Skeletal muscle tissue (tissue), 4 donors: ENCODE results near the gene DTX1. TPM values are rescaled to one million over a fixed set of nuclear protein-coding genes. Genes with fewer than 3 reads are reported as not detected.

ENCODE experiments used
- H3K27ac ChIP-seq: one replicate; pipeline ENCODE4 v1.7.0; 2013; ENCODE audit warnings: mild to moderate bottlenecking, low read depth, low read length, inconsistent platforms
- H3K27me3 ChIP-seq, 3 donors: one replicate each; pipeline ENCODE4 v1.7.0; 2013; ENCODE audit warnings: low read length in 3 of 3; ENCODE audit not compliant: control insufficient read depth in 3 of 3, insufficient read depth in 3 of 3
- H3K36me3 ChIP-seq, 3 donors: one replicate each; pipeline ENCODE4 v1.7.0; 2013; ENCODE audit warnings: low read length in 3 of 3; ENCODE audit not compliant: control insufficient read depth in 3 of 3, insufficient read depth in 3 of 3
- H3K4me1 ChIP-seq, 3 donors: one replicate each; pipeline ENCODE4 v1.7.0; 2013; ENCODE audit warnings: low read length in 3 of 3, mild to moderate bottlenecking in 3 of 3; ENCODE audit not compliant: control insufficient read depth in 3 of 3, insufficient read depth in 3 of 3
- H3K4me3 ChIP-seq, 3 donors: one replicate each; pipeline ENCODE4 v1.7.0; 2013; ENCODE audit warnings: low read length in 3 of 3
- H3K9ac ChIP-seq, 3 donors: one replicate each; pipeline ENCODE4 v1.7.0; 2013; ENCODE audit warnings: low read length in 3 of 3, mild to moderate bottlenecking in 3 of 3, moderate library complexity in 2 of 3, low read depth in 1 of 3
- H3K9me3 ChIP-seq, 3 donors: one replicate each; pipeline ENCODE4 v1.7.0; 2013; ENCODE audit warnings: low read length in 3 of 3; ENCODE audit not compliant: control insufficient read depth in 3 of 3
- total RNA-seq: library from RNA; depleted of rRNA; stranded (reverse); fragments of >200 nt; gene quantifications from one replicate; pipeline ENCODE4 v1.2.3, GENCODE V29; 2014
- donor health status: Osteomylitis.

DTX1 gene
- total RNA-seq, 1 donor from 2014 or later = 3.1 TPM

DNA sequence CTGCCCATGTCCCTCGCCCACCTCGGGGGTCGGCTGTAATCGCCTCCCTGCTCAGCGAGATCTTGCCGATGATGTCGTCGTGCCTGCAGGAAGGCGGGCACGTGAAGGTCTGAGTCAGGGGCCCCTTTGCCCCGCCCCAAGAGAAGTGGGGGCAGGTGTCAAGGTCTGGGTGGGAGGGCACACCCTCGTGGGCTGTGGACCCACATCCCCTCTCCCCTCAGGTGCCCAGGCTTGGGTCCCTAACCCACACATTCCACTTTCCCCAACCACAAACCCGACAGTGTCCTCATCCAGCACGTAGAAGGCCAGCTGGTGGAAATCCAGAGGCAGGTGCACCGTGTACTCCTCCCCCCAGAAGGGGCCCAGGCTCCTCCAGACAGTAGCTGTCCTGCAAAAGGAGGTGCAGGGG is 71.3 kb downstream of the DTX1 start:
- Histone ChIP-seq H3K27me3 (peaks cover 6 to 30% (median 30%) of the 10 kb centered on the region in 3 donors), H3K9ac (no peak overlapping the region), H3K4me3 (no peak overlapping the region), H3K27ac (no peak overlapping the region), H3K4me1 (no peaks in the 10 kb centered on the region), H3K9me3 (no peaks in the 10 kb centered on the region), H3K36me3 (no peaks in the 10 kb centered on the region)

DNA sequence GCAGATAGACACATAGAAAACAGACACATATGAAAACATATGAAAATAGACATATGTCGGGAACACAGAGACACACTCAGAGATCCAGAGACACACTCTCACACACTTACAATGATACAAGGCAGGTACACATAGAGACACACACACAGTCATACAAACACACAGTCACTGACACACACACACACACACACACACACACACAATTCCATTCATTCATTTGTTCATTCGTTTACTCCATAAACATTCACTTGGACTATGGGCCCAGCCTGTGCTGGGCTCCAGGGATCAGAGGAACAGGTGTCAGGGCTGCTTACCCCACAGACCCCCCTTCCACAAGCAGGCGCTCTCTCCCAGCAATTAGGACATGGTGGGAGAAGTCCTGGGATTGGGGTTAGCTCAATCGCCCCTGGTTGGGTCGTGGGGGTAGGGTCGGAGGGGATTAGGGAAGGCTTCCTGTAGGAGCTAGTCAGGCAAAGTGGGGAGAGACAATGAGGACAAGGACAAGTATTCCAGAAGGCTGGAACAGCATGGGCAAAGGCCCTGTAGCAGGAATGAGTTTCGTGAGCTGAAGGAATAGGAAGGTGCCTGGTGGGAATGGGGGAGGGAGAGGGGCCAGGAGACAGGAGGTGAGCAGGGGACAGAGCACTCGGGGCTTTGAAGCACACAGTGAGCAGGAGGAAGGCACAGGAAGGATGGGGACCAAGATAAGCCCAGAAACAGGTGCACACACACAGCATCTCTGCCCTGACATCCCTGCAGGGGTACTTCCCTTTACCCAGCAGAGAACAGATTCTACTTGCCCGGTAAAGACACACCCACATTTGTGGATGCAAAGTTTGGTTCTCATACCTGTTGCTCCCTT is 72.5 kb downstream of the DTX1 start:
- peaks cover 8 to 43% (median 31%) of the 10 kb centered on the region in 3 donors for H3K27me3 ChIP-seq

GRCh38 chr12:113129664-113130456 is 73.3 kb downstream of the DTX1 start:
- Histone ChIP-seq H3K9me3 (no peaks in the 10 kb centered on the region), H3K27ac (no peak overlapping the region), H3K4me1 (no peaks in the 10 kb centered on the region), H3K9ac (no peak overlapping the region), H3K27me3 (peaks cover 14 to 46% (median 31%) of the 10 kb centered on the region in 3 donors), H3K4me3 (no peak overlapping the region), H3K36me3 (no peaks in the 10 kb centered on the region)

More for the DNA sequence above, 72.5 kb downstream of the DTX1 start:
- no peaks in the 10 kb centered on the region for H3K4me1 ChIP-seq
- no peaks in the 10 kb centered on the region for H3K36me3 ChIP-seq
- H3K27ac ChIP-seq = no peak overlapping the region
- no peaks in the 10 kb centered on the region for H3K9me3 ChIP-seq
- H3K9ac ChIP-seq = no peak overlapping the region
- H3K4me3 ChIP-seq = no peak overlapping the region

GRCh38 chr12:113130457-113131135 is 74.1 kb downstream of the DTX1 start:
- Histone ChIP-seq H3K9me3 (no peaks in the 10 kb centered on the region), H3K36me3 (no peaks in the 10 kb centered on the region), H3K4me3 (no peak overlapping the region), H3K27ac (no peak overlapping the region), H3K4me1 (peaks cover 0 to 3% (median 0%) of the 10 kb centered on the region in 3 donors), H3K9ac (no peak overlapping the region), H3K27me3 (peaks cover 19 to 53% (median 36%) of the 10 kb centered on the region in 3 donors)

GRCh38 chr12:113131556-113131955 is 75.0 kb downstream of the DTX1 start:
- Histone ChIP-seq H3K27ac (no peak overlapping the region), H3K9ac (no peak overlapping the region), H3K4me3 (no peak overlapping the region), H3K4me1 (peaks cover 0 to 3% (median 0%) of the 10 kb centered on the region in 3 donors), H3K36me3 (no peaks in the 10 kb centered on the region), H3K9me3 (no peaks in the 10 kb centered on the region), H3K27me3 (peaks cover 19 to 61% (median 43%) of the 10 kb centered on the region in 3 donors)

- Histone ChIP-seq H3K27ac (no peak overlapping the region), H3K9ac (no peak overlapping the region), H3K27me3 (peaks cover 25 to 61% (median 41%) of the 10 kb centered on the region in 3 donors), H3K4me1 (peaks cover 0 to 3% (median 0%) of the 10 kb centered on the region in 3 donors), H3K9me3 (no peaks in the 10 kb centered on the region), H3K4me3 (no peak overlapping the region), H3K36me3 (no peaks in the 10 kb centered on the region)
These were observed 76.5 kb downstream of the DTX1 start for GRCh38 chr12:113133036-113133435.

DNA sequence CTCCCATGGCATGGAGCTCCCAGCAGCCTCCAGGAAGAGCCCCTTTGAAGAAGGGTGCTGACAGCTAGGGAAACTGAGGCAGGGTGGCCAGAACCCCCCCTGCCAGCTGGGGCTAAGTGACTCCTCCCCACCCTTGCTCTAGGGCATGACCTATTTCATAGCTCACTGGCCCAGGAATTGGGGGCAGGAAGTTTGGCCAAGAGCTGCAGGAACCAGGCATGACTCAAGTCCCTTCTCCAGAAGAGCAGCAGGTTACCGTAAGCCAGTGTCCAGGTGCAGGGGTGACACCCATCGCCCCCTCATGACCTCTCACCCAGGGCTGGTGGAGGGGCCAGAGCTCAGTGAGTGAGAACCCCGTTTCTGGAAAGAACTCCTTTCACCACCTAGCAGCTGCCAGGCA is 77.1 kb downstream of the DTX1 start:
- Histone ChIP-seq H3K4me3 (no peak overlapping the region), H3K27ac (no peak overlapping the region), H3K27me3 (peaks cover 25 to 55% (median 41%) of the 10 kb centered on the region in 3 donors), H3K4me1 (peaks cover 0 to 3% (median 0%) of the 10 kb centered on the region in 3 donors), H3K9ac (no peak overlapping the region), H3K9me3 (no peaks in the 10 kb centered on the region), H3K36me3 (no peaks in the 10 kb centered on the region)

DNA sequence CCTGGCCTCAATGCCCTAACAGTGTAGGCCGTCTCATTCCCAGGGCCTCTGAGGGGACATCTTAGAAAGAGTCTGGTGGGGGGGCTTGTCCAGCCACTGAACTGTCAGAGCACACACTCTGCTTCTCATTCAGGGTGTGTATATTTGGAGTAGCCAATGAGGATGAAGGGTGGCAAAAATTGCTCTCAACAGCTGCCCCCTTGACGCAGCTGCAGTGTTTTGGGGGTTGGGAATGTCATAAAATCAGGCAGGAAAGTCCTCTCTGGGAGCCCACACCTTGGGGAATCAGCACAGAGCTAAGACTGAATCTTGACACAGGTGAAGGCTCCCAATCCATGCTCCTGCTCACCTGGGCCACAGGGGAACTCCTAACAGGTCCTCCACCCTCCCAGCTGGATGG is 77.5 kb downstream of the DTX1 start:
- H3K4me1 ChIP-seq = peaks cover 0 to 3% (median 0%) of the 10 kb centered on the region in 3 donors
- H3K27me3 ChIP-seq = peaks cover 25 to 55% (median 39%) of the 10 kb centered on the region in 3 donors
- no peak overlapping the region for H3K9ac ChIP-seq
- H3K36me3 ChIP-seq = no peaks in the 10 kb centered on the region
- H3K27ac ChIP-seq = no peak overlapping the region
- no peaks in the 10 kb centered on the region for H3K9me3 ChIP-seq
- no peak overlapping the region for H3K4me3 ChIP-seq

GRCh38 chr12:113134521-113134951 is 78.0 kb downstream of the DTX1 start:
- Histone ChIP-seq H3K4me1 (peaks cover 0 to 3% (median 0%) of the 10 kb centered on the region in 3 donors), H3K9ac (no peak overlapping the region), H3K4me3 (no peak overlapping the region), H3K27me3 (peaks cover 22 to 50% (median 35%) of the 10 kb centered on the region in 3 donors), H3K27ac (no peak overlapping the region), H3K36me3 (no peaks in the 10 kb centered on the region), H3K9me3 (no peaks in the 10 kb centered on the region)
